H9 (cell line): Measurements from ENCODE around the gene PTBP2. TPM values are rescaled to one million over a fixed set of nuclear protein-coding genes. Genes with fewer than 3 reads are reported as not detected.
A peak's percentile ranks its signal among the peaks of the same experiment; 100 is the strongest.

Experiments used
- DNase-seq: peaks from one replicate; pipeline ENCODE4 v3.0.0-alpha.2; 2017
- H2AFZ ChIP-seq: one replicate; pipeline ENCODE4 v1.6.1; 2013; ENCODE audit warnings: mild to moderate bottlenecking, low read length, control low read depth, moderate library complexity
- H2AK5ac ChIP-seq: 2 replicates; pipeline ENCODE4 v1.6.1; 2013; ENCODE audit warnings: low read length, control low read depth, mixed read lengths; ENCODE audit not compliant: insufficient read length
- H2BK120ac ChIP-seq: one replicate; pipeline ENCODE4 v1.6.1; 2013; ENCODE audit warnings: low read depth, mild to moderate bottlenecking, low read length, control low read depth, inconsistent platforms; ENCODE audit not compliant: poor library complexity, severe bottlenecking
- H2BK12ac ChIP-seq: 2 replicates; pipeline ENCODE4 v1.6.1; 2013; ENCODE audit warnings: low read length, control low read depth, mixed read lengths, low read depth; ENCODE audit not compliant: insufficient read length
- H2BK15ac ChIP-seq: 2 replicates; pipeline ENCODE4 v1.6.1; 2013; ENCODE audit warnings: low read depth, low read length, control low read depth
- H2BK20ac ChIP-seq: one replicate; pipeline ENCODE4 v1.6.1; 2013; ENCODE audit warnings: low read depth, mild to moderate bottlenecking, low read length, control low read depth, inconsistent platforms; ENCODE audit not compliant: poor library complexity, severe bottlenecking
- H2BK5ac ChIP-seq: 2 replicates; pipeline ENCODE4 v1.6.1; 2013; ENCODE audit warnings: low read length, control low read depth, mixed read lengths; ENCODE audit not compliant: insufficient read length
- H3K14ac ChIP-seq: 2 replicates; pipeline ENCODE4 v1.6.1; 2013; ENCODE audit warnings: low read length, control low read depth; ENCODE audit not compliant: insufficient read depth
- H3K18ac ChIP-seq: 2 replicates; pipeline ENCODE4 v1.6.1; 2013; ENCODE audit warnings: low read depth, mild to moderate bottlenecking, mixed read lengths, low read length, control low read depth; ENCODE audit not compliant: insufficient read length
- H3K23ac ChIP-seq: 2 replicates; pipeline ENCODE4 v1.6.1; 2013; ENCODE audit warnings: low read length, control low read depth, mixed read lengths, low read depth; ENCODE audit not compliant: insufficient read length
- H3K23me2 ChIP-seq: 2 replicates; pipeline ENCODE4 v1.6.1; 2013; ENCODE audit warnings: low read depth, mild to moderate bottlenecking, mixed read lengths, low read length, control low read depth; ENCODE audit not compliant: insufficient read length, poor library complexity, severe bottlenecking
- H3K27ac ChIP-seq: 2 replicates; pipeline ENCODE4 v1.5.1; 2013; ENCODE audit warnings: low read length, control low read depth, mixed read lengths, low read depth; ENCODE audit not compliant: insufficient read length
- H3K27me3 ChIP-seq: 2 replicates; pipeline ENCODE4 v1.6.1; 2013; ENCODE audit warnings: low read length, control low read depth, inconsistent platforms; ENCODE audit not compliant: insufficient read depth
- H3K4ac ChIP-seq: 2 replicates; pipeline ENCODE4 v1.6.1; 2013; ENCODE audit warnings: low read depth, mild to moderate bottlenecking, control low read depth, inconsistent platforms, low read length, moderate library complexity
- H3K4me1 ChIP-seq: 2 replicates; pipeline ENCODE4 v1.6.1; 2013; ENCODE audit warnings: low read length, control low read depth, inconsistent platforms; ENCODE audit not compliant: insufficient read depth
- H3K4me2 ChIP-seq: 2 replicates; pipeline ENCODE4 v1.6.1; 2013; ENCODE audit warnings: low read length, control low read depth, mixed read lengths; ENCODE audit not compliant: insufficient read length, insufficient read depth
- H3K56ac ChIP-seq: 2 replicates; pipeline ENCODE4 v1.6.1; 2013; ENCODE audit warnings: low read depth, mild to moderate bottlenecking, mixed read lengths, low read length, control low read depth; ENCODE audit not compliant: insufficient read length
- H3K79me1 ChIP-seq: 2 replicates; pipeline ENCODE4 v1.6.1; 2013; ENCODE audit warnings: low read depth, mild to moderate bottlenecking, moderate library complexity, low read length, control low read depth, inconsistent platforms; ENCODE audit not compliant: insufficient read depth, poor library complexity, severe bottlenecking
- H3K79me2 ChIP-seq: 2 replicates; pipeline ENCODE4 v1.6.1; 2013; ENCODE audit warnings: low read length, control low read depth, inconsistent platforms; ENCODE audit not compliant: insufficient read depth
- H3K9ac ChIP-seq: 2 replicates; pipeline ENCODE4 v1.6.1; 2013; ENCODE audit warnings: low read length, control low read depth, mixed read lengths; ENCODE audit not compliant: insufficient read length; ENCODE audit errors: extremely low read depth
- H3K9me3 ChIP-seq: one replicate; pipeline ENCODE4 v1.6.1; 2013; ENCODE audit warnings: low read depth, low read length, inconsistent platforms; ENCODE audit not compliant: control insufficient read depth
- H3T11ph ChIP-seq: one replicate; pipeline ENCODE4 v1.6.1; 2013; ENCODE audit warnings: mild to moderate bottlenecking, low read length, control low read depth, inconsistent platforms
- H4K20me1 ChIP-seq: one replicate; pipeline ENCODE4 v1.6.1; 2013; ENCODE audit not compliant: control insufficient read depth, insufficient read length, insufficient read depth
- H4K5ac ChIP-seq: 2 replicates; pipeline ENCODE4 v1.6.1; 2013; ENCODE audit warnings: low read depth, mild to moderate bottlenecking, mixed read lengths, low read length, control low read depth; ENCODE audit not compliant: insufficient read length
- H4K8ac ChIP-seq: replicated peaks from 2 replicates; pipeline ENCODE4 v1.6.1; 2013; ENCODE audit warnings: low read length, control low read depth, mixed read lengths, low read depth; ENCODE audit not compliant: insufficient read length
- H4K91ac ChIP-seq: 2 replicates; pipeline ENCODE4 v1.6.1; 2013; ENCODE audit warnings: low read depth, mild to moderate bottlenecking, moderate library complexity, mixed read lengths, low read length, control low read depth; ENCODE audit not compliant: insufficient read length
- H3K27ac Mint-ChIP-seq, 3 experiments: 2 replicates in 2 of 3; 3 replicates in 1 of 3; pipeline ENCODE4 v1.8.0; 2020 to 2021; ENCODE audit warnings: mixed read lengths in 3 of 3, mild to moderate bottlenecking in 1 of 3, moderate library complexity in 1 of 3
- H3K27me3 Mint-ChIP-seq: 2 replicates; pipeline ENCODE4 v1.8.0; 2021; ENCODE audit warnings: low read depth, mild to moderate bottlenecking, moderate library complexity, mixed read lengths
- H3K36me3 Mint-ChIP-seq, 3 experiments: 2 replicates in 2 of 3; 3 replicates in 1 of 3; pipeline ENCODE4 v1.8.0; 2020 to 2021; ENCODE audit warnings: low read depth in 3 of 3, mixed read lengths in 3 of 3; ENCODE audit not compliant: insufficient read depth in 1 of 3
- H3K4me1 Mint-ChIP-seq, 2 experiments: 2 replicates each; pipeline ENCODE4 v1.8.0; 2020; ENCODE audit warnings: mixed read lengths in 2 of 2
- H3K4me3 Mint-ChIP-seq, 2 experiments: 2 replicates in 1 of 2; 3 replicates in 1 of 2; pipeline ENCODE4 v1.8.0; 2020 to 2021; ENCODE audit warnings: mild to moderate bottlenecking in 2 of 2, mixed read lengths in 2 of 2, moderate library complexity in 1 of 2
- H3K9me3 Mint-ChIP-seq, 2 experiments: 2 replicates in 1 of 2; 3 replicates in 1 of 2; pipeline ENCODE4 v1.8.0; 2020; ENCODE audit warnings: mild to moderate bottlenecking in 2 of 2, mixed read lengths in 2 of 2, moderate library complexity in 1 of 2
- WGBS: extraction: QIAGEN DNeasy Blood & Tissue Kit; methylation state at CpG from one replicate; pipeline ENCODE4 v1.1.7; 2013; ENCODE audit warnings: missing lambda C conversion rate, low lambda C conversion rate, mixed read lengths; ENCODE audit not compliant: insufficient read length; ENCODE audit errors: extremely low coverage; 5-methylcytosine and 5-hydroxymethylcytosine counted together
- total RNA-seq: library from RNA; stranded (reverse); gene quantifications from 2 replicates; pipeline ENCODE4 v1.2.1, GENCODE V29; 2021
- TF ChIP-seq, protein P1 (sequence below): fragments of 200-600 bp; sonication (generic); conservative IDR thresholded peaks from 3 replicates; pipeline ENCODE4 v1.8.0; 2021; ENCODE audit warnings: antibody characterized with exemption, mild to moderate bottlenecking

The PTBP2 gene
- total RNA-seq, 1 experiment from 2014 or later = 75.4 TPM

DNA sequence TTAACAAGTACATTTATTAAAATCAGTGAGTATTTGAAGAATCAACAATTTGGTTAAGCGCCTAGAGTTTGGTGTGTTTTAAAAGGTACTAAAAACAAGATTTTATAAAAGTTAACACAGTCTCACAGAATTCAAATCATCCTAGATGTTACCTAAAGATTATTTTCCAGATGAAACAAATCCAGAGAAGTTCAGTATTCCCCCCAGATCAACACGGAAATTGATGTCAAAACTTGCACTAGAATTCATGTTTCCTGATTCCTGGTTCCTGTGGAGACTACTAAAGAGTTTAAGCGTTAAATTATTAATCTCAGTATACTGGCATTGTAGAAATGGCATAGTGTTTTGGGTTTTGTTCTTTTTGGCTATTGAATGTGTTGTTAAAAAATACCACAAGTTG is 1.4 kb downstream of the PTBP2 start:
- Histone ChIP-seq H3K27ac (no peak overlapping the region), H3K23ac (no peak overlapping the region), H4K91ac (no peak overlapping the region), H4K20me1 (no peaks in the 10 kb centered on the region), H3K18ac (no peak overlapping the region), H3K9ac (peak overlapping the region; percentile 98), H2BK15ac (no peak overlapping the region), H3K4ac (no peak overlapping the region), H3K23me2 (peaks cover 10% of the 10 kb centered on the region), H4K8ac (no peak overlapping the region), H3K56ac (peak overlapping the region; percentile 96), H4K5ac (no peak overlapping the region), H3K14ac (no peak overlapping the region), H2AFZ (no peak overlapping the region), H3K4me1 (peaks cover 4% of the 10 kb centered on the region; the same call in 1 of the 2 replicates), H3K4me2 (peak overlapping the region; percentile 100), H3K79me1 (peaks cover 3% of the 10 kb centered on the region), H2BK5ac (no peak overlapping the region), H2BK12ac (no peak overlapping the region), H2AK5ac (no peak overlapping the region), H2BK120ac (no peak overlapping the region), H3K9me3 (no peaks in the 10 kb centered on the region), H2BK20ac (no peak overlapping the region), H3K79me2 (peaks cover 32% of the 10 kb centered on the region), H3T11ph (no peak overlapping the region), H3K27me3 (no peaks in the 10 kb centered on the region)
- peak overlapping the region; percentile 91 to 97 for H3K4me3 Mint-ChIP-seq
- no CpG with 5 or more reads among the region's 3 CpGs for WGBS
- H3K36me3 Mint-ChIP-seq = peaks cover 37 to 52% (median 47%) of the 10 kb centered on the region in 3 experiments
- no peak for DNase-seq
- TF ChIP-seq, protein P1, sequence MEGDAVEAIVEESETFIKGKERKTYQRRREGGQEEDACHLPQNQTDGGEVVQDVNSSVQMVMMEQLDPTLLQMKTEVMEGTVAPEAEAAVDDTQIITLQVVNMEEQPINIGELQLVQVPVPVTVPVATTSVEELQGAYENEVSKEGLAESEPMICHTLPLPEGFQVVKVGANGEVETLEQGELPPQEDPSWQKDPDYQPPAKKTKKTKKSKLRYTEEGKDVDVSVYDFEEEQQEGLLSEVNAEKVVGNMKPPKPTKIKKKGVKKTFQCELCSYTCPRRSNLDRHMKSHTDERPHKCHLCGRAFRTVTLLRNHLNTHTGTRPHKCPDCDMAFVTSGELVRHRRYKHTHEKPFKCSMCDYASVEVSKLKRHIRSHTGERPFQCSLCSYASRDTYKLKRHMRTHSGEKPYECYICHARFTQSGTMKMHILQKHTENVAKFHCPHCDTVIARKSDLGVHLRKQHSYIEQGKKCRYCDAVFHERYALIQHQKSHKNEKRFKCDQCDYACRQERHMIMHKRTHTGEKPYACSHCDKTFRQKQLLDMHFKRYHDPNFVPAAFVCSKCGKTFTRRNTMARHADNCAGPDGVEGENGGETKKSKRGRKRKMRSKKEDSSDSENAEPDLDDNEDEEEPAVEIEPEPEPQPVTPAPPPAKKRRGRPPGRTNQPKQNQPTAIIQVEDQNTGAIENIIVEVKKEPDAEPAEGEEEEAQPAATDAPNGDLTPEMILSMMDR = no peak
- H3K27me3 Mint-ChIP-seq = no peaks in the 10 kb centered on the region
- H3K27ac Mint-ChIP-seq = peak overlapping the region; percentile 64 to 99 (median 98); a peak in 5 of 7 replicates
- H3K9me3 Mint-ChIP-seq = peaks cover 2 to 3% of the 10 kb centered on the region in 2 experiments; a peak in 3 of 5 replicates
- peaks cover 23 to 40% of the 10 kb centered on the region in 2 experiments for H3K4me1 Mint-ChIP-seq
